Measurements from ENCODE around the gene LYPD6B. TPM values are rescaled to one million over a fixed set of nuclear protein-coding genes. Genes with fewer than 3 reads are reported as not detected.

The LYPD6B gene
- total RNA-seq, 1 experiment from 2014 or later: 6.1 TPM

DNA sequence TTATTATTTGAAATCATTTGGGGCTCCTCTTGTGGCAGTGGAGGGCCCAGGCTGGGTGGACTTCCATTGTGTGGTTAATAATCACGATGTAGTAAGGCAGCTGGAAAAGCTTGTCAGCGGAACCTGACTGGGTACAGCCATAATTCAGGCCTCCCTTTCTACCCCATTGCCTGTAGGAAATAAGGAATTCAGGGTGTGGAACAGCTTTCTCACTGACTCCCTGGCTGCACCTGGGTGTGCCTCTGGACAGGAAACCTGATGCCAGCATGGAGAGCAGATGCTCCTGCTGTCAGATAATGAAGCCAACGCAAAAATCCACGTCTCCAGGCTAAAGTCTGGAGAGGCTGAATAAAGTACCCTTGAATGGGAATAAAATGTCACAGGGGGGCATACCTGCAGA lies 44.2 kb downstream of the LYPD6B start:
- no peak for TF ChIP-seq ELF1 (IDR thresholded peaks at IDR 0.05; ENCODE audit: borderline replicate concordance, low read depth)
- TF ChIP-seq EGR1 (IDR thresholded peaks at IDR 0.05; ENCODE audit: low read depth): no peak
- TF ChIP-seq CBX3 (IDR thresholded peaks at IDR 0.05; ENCODE audit: low read depth): no peak
- TF ChIP-seq EZH2 (IDR thresholded peaks at IDR 0.05): no peak
- no peak for TF ChIP-seq YY1 (IDR thresholded peaks at IDR 0.05; ENCODE audit: extremely low read depth, insufficient replicate concordance, low read depth, low read length)
- no peak for TF ChIP-seq JUND (IDR thresholded peaks at IDR 0.05)
- TF ChIP-seq SP1 (IDR thresholded peaks at IDR 0.05; ENCODE audit: low read depth): no peak
- no peak for TF ChIP-seq TCF7L2 (IDR thresholded peaks at IDR 0.05; ENCODE audit: borderline replicate concordance, extremely low read depth, insufficient read depth, insufficient read length)
- TF ChIP-seq EZH2phosphoT487 (IDR thresholded peaks at IDR 0.05; ENCODE audit: borderline replicate concordance): no peak
- no peak for TF ChIP-seq POLR2AphosphoS5 (IDR thresholded peaks at IDR 0.05; ENCODE audit: low read depth, low read length)
- TF ChIP-seq, protein P1, sequence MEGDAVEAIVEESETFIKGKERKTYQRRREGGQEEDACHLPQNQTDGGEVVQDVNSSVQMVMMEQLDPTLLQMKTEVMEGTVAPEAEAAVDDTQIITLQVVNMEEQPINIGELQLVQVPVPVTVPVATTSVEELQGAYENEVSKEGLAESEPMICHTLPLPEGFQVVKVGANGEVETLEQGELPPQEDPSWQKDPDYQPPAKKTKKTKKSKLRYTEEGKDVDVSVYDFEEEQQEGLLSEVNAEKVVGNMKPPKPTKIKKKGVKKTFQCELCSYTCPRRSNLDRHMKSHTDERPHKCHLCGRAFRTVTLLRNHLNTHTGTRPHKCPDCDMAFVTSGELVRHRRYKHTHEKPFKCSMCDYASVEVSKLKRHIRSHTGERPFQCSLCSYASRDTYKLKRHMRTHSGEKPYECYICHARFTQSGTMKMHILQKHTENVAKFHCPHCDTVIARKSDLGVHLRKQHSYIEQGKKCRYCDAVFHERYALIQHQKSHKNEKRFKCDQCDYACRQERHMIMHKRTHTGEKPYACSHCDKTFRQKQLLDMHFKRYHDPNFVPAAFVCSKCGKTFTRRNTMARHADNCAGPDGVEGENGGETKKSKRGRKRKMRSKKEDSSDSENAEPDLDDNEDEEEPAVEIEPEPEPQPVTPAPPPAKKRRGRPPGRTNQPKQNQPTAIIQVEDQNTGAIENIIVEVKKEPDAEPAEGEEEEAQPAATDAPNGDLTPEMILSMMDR (IDR thresholded peaks at IDR 0.05 in 2 of 3, conservative IDR thresholded peaks at IDR 0.05 in 1 of 3; ENCODE audit: borderline replicate concordance in 1 of 3, insufficient read depth in 1 of 3, low read depth in 2 of 3, low read length in 2 of 3): no peak
- TF ChIP-seq ZNF274 (IDR thresholded peaks at IDR 0.05; ENCODE audit: low read depth, low read length): no peak
- Histone ChIP-seq H4K20me1 (ENCODE audit: insufficient read depth) (no peaks in the 10 kb centered on the region), H3K79me2 (ENCODE audit: insufficient read depth, low read length) (no peaks in the 10 kb centered on the region), H3K36me3 (ENCODE audit: control insufficient read depth in 1 of 2, insufficient read depth in 2 of 2, low read length in 2 of 2) (no peaks in the 10 kb centered on the region), H3K9ac (ENCODE audit: low read length) (no peak overlapping the region), H3K27ac (ENCODE audit: low read depth, low read length) (no peak overlapping the region), H3K4me1 (ENCODE audit: control insufficient read depth in 1 of 2, insufficient read depth in 2 of 2, low read length in 2 of 2) (no peaks in the 10 kb centered on the region), H2AFZ (ENCODE audit: low read depth, low read length, poor library complexity, severe bottlenecking) (no peak overlapping the region), H3K4me2 (ENCODE audit: low read length) (no peak overlapping the region), H3K9me3 (ENCODE audit: control insufficient read depth in 1 of 2, insufficient read depth in 1 of 2, low read depth in 1 of 2, low read length in 2 of 2) (no peaks in the 10 kb centered on the region), H3K27me3 (ENCODE audit: insufficient read depth, low read length) (no peaks in the 10 kb centered on the region), H3K9me2 (ENCODE audit: insufficient read depth) (no peaks in the 10 kb centered on the region), H3K4me3 (replicated peaks in 1 of 2; ENCODE audit: low read depth in 1 of 2, low read length in 2 of 2) (no peak overlapping the region)
- intact Hi-C loops (cut with micrococcal nuclease): no loop called here
- POLR2A ChIA-PET: no interaction called here
- ATAC-seq: no peak
- CTCF ChIA-PET: no interaction called here
- BruUV-seq (replicated peaks): no TSS peak
- RAD21 ChIA-PET (ENCODE audit: low non-redundant PET in 1 of 2, low total read pairs in 2 of 2, uncharacterized antibody in 2 of 2, unreplicated experiment in 2 of 2): no interaction called here
- DNase-seq (ENCODE audit: low read depth, low spot score): no peak
